Adipocyte (in vitro differentiated cells): ENCODE results near the gene TM4SF18.

Source experiments
- DNase-seq: peaks from one replicate; pipeline ENCODE4 v3.0.0-alpha.2; 2015; ENCODE audit warnings: low read depth
- H3K27me3 ChIP-seq: replicated peaks from 2 replicates; pipeline ENCODE4 v1.7.0; 2013; ENCODE audit warnings: mild to moderate bottlenecking, low read length, moderate library complexity; ENCODE audit not compliant: control insufficient read depth, insufficient read depth
- H3K36me3 ChIP-seq: 2 replicates; pipeline ENCODE4 v1.7.0; 2013; ENCODE audit warnings: low read length, mild to moderate bottlenecking, moderate library complexity; ENCODE audit not compliant: control insufficient read depth, insufficient read depth, severe bottlenecking
- H3K4me1 ChIP-seq: 2 replicates; pipeline ENCODE4 v1.7.0; 2013; ENCODE audit warnings: mild to moderate bottlenecking, low read length, moderate library complexity; ENCODE audit not compliant: control insufficient read depth, insufficient read depth
- H3K4me3 ChIP-seq: 2 replicates; pipeline ENCODE4 v1.7.0; 2013; ENCODE audit warnings: mild to moderate bottlenecking, low read length, moderate library complexity
- H3K9ac ChIP-seq: 2 replicates; pipeline ENCODE4 v1.7.0; 2013; ENCODE audit warnings: mild to moderate bottlenecking, low read length, moderate library complexity
- H3K9me3 ChIP-seq: 2 replicates; pipeline ENCODE4 v1.7.0; 2013; ENCODE audit warnings: mild to moderate bottlenecking, low read length, moderate library complexity; ENCODE audit not compliant: control insufficient read depth

The TM4SF18 gene

DNA sequence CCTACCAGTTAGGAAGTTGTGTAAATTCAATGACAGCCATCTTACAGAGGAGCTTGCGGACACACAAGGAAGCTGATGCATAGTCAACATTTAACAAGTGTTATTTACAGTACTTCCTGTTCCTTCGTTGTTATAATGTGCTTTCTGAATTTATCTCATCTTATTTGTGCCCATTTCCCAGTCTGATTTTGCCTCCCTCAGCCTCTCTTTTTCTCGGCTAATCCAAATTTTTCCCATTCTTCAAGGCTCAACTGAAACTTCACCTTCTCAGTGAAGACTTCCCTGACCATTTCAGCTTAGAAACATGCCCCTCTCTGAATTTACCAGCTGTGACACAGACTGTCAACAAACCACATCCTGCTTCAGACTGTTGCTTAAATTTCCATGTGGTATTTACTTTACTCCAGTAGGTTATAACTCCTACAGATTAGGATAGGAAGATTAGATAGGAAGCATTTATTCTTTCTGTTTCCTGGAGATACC is 56.1 kb downstream of the TM4SF18 start:
- Histone ChIP-seq H3K36me3 (no peaks in the 10 kb centered on the region), H3K9me3 (no peaks in the 10 kb centered on the region), H3K9ac (no peak overlapping the region), H3K4me1 (peaks cover 25% of the 10 kb centered on the region), H3K4me3 (no peak overlapping the region), H3K27me3 (no peaks in the 10 kb centered on the region)
- peak; percentile 56 for DNase-seq

DNA sequence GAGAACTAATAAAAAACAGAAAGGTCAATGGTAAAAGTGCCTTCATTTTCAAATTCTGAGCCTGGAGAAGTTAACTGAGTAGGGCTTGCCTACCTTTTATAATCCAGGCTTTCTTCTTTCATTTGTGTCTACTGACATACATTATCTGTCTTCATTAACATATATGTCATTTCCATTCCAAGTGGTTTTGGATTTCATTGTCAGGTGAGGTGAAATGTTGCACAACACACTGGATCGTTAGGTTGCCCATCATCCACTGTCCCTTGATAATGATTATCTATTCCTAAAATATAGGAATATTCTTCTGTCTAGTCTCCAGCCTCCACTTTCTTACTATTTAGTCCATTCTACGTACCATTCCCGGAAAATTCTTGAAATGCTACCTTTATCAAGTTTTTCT is 56.8 kb downstream of the TM4SF18 start:
- peaks cover 25% of the 10 kb centered on the region for H3K4me1 ChIP-seq
- H3K4me3 ChIP-seq = no peak overlapping the region
- H3K9me3 ChIP-seq = no peaks in the 10 kb centered on the region
- DNase-seq = no peak
- no peaks in the 10 kb centered on the region for H3K36me3 ChIP-seq
- no peak overlapping the region for H3K9ac ChIP-seq
- H3K27me3 ChIP-seq = no peaks in the 10 kb centered on the region

DNA sequence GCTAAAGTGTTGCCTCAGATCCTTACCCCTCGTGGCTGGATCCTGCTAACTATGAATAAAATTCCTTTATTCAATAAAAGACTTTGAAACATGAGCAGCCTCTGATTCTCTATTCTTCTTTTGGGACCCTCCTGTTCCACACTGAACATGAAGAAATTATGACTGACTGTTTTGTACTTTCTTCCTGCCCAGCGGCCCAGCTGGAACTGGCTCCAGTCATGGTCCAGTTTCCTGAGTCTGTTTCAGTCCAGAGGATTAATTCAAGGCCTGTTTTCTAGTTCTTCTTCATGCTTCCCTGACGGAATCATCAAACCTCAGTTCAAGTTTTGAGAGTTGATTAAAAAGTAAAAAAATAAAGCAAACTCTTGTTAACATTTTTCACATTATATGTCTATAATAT is 59.2 kb downstream of the TM4SF18 start:
- no peaks in the 10 kb centered on the region for H3K36me3 ChIP-seq
- peak; percentile 9 for DNase-seq
- no peak overlapping the region for H3K4me3 ChIP-seq
- H3K4me1 ChIP-seq = peaks cover 32% of the 10 kb centered on the region
- no peaks in the 10 kb centered on the region for H3K27me3 ChIP-seq
- H3K9me3 ChIP-seq = no peaks in the 10 kb centered on the region
- peak overlapping the region; percentile 47 for H3K9ac ChIP-seq

DNA sequence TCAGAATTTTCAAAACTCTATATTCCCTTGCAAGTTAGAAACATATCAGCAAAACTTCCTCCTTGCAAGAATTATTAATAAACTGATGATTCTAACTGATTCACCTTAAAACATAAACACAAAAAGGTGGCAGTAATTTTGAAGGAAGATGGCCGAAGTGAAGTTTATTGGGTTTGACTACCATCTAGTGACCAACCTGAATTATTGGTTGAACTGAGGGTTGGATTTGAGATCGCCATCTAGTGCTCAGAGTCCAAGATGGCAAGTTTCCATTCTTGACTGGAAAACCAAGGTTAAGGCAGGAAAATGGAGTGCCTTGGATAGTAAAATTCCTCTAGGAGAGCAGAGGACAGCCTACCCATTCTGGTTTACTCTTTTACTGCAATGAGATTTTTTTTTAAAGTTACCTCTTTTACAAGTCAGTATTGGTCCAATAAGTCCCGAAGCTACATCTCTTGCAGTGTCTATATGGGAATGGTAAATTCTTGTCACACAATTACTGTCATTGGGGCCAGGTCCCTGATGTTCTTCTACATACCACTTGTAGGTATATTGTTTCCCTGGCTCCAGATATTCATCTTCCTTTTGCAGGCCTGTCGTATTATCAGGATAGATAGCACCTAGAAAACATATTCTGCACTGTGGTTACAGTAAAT is 60.2 kb downstream of the TM4SF18 start:
- H3K9me3 ChIP-seq = no peaks in the 10 kb centered on the region
- peaks cover 32% of the 10 kb centered on the region for H3K4me1 ChIP-seq
- no peak overlapping the region for H3K4me3 ChIP-seq
- peak; percentile 94 for DNase-seq
- H3K36me3 ChIP-seq = no peaks in the 10 kb centered on the region
- H3K9ac ChIP-seq = peak overlapping the region; percentile 60
- no peaks in the 10 kb centered on the region for H3K27me3 ChIP-seq

DNA sequence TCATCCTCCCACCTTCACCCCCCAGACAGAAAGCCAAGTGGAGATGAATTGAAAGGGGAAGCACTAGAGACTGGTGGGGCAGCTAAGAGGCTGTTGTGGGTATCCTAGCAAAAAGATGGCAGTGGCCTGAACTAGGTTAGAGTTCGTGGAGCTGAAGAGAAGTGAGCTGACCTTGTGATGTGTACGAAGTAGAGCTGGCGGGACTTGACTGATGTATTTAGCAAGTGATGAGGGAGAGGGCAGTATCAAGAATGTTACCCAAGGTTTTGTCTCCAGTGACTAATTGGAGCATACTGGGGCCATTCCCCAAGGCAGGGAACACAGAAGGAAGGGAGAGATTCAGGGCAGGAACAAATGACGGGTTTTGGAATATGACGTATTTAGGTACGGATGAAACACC is 61.8 kb downstream of the TM4SF18 start:
- Histone ChIP-seq H3K4me3 (no peak overlapping the region), H3K36me3 (no peaks in the 10 kb centered on the region), H3K9ac (no peak overlapping the region), H3K27me3 (no peaks in the 10 kb centered on the region), H3K9me3 (no peaks in the 10 kb centered on the region), H3K4me1 (peaks cover 24% of the 10 kb centered on the region)
- no peak for DNase-seq

DNA sequence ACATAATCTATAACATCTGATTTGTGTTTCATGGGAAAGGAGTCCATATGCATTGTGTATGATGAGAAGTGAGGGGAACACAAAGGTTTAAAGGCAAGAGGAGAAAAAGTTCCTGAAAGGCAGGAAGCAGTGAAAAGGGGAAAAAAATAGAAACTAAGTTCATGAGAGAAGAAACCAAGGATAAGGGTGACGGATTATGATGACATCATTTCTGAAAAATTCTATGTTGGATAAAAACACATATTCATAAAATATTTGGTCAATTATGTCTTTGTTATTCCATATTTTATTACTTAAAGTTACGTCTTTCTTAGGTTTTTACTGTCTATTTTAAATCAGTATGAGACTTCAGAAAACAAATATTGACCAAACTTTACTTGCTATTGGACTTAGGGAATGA is 63.3 kb downstream of the TM4SF18 start:
- no peak overlapping the region for H3K4me3 ChIP-seq
- H3K4me1 ChIP-seq = peaks cover 22% of the 10 kb centered on the region
- no peaks in the 10 kb centered on the region for H3K9me3 ChIP-seq
- no peaks in the 10 kb centered on the region for H3K36me3 ChIP-seq
- H3K9ac ChIP-seq = no peak overlapping the region
- peak; percentile 47 for DNase-seq
- no peaks in the 10 kb centered on the region for H3K27me3 ChIP-seq

DNA sequence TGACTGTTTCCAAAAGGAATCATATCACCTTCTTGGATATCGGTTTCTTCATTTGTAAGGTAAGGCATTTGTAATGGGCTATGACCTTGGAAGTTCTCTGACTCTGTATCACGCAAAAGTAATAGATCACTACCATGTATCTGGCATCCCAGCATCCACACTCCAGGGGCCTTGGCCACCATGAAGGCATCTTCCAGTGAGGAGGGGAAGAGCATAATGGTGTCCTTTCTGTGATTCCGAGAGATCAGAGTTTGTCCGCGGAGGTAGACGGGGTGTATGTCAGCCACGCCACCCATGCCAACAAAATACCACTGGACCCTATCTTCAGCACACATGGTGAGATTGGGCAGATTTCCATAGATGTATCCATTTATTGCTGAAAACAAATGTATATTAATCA is 63.7 kb downstream of the TM4SF18 start:
- Histone ChIP-seq H3K27me3 (no peaks in the 10 kb centered on the region), H3K4me1 (peaks cover 19% of the 10 kb centered on the region), H3K9ac (no peak overlapping the region), H3K9me3 (no peaks in the 10 kb centered on the region), H3K36me3 (no peaks in the 10 kb centered on the region), H3K4me3 (no peak overlapping the region)
- DNase-seq = no peak
